ENCODE data around the gene PLK4.
"Not testable (repeated sequence)": the region's sequence is repeated elsewhere in the genome, so short reads cannot be mapped to it uniquely, and the experiment has no call there.

The PLK4 gene

DNA sequence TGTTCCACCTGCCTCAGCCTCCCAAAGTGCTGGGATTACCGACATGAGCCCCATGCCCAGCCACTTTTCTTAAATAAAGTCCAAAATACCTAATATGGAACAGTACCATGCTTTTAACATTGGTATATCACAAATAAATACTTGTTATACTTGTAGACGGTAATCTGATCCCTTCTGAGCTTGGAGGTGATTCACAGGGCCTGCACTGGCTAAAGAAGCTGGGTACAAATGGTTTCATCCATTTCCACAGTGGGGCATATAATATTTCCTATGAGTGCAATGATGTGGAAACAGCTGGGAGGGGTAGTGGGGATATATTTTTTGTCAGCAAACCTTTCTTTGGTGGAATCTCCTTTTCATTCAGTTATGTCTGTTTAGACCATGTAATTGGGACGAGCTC, 35.8 kb downstream of the PLK4 start:
- no peak for DNase-seq

DNA sequence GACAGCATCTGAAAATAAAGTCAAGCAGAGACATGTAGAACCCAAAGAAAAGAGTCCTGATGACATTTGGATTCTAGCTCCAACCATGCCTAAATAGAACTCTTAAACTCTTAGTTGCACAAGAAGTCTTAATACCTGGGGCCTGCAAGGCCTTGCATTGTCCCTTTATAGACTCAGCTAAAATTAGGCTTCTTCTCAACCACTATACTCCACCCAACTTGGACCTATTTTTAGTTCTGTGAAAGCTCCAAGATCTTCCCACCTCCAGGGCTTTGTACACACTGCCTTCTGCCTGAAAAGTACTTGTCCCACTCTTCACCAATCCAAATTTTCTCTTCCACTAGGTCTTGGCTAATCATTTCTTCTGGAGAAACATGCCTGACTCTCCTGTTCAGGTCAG, 36.5 kb downstream of the PLK4 start:
- no peak for DNase-seq

DNA sequence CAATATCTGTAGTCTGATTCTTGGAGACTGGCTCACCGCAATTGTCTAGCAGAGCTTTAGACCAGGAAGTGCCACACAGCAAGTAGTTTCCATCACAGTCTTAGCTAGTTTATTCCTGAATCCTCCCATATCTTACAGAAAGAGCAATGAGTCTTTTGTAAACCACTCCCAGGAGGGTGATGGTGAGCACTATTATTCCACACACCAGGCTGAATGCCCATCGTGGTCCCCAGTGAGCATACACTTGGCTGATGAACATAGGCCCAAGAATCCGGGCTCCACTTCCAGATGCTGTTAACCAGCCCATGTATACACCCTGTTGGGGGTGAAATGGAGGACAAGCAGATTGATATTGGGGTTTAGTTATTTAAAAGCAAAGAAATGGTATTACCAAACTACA, 39.8 kb downstream of the PLK4 start:
- DNase-seq, result no peak

DNA sequence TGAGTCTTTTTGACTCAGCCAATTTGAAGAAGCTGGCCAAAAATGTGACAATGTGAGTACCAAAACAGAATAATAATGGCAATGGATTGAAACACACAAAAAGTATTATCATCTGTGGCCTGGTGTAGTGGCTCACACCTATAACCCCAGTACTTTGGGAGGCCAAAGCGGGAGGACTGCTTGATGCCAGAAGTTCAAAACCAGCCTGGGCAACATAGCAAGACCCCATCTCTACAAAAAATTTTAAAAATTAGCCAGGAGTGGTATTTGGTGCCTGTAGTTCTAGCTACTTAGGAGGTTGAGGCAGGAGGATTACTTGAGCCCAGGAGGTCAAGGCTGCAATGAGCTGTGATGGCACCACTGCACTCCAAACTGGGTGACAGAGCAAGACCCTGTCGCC, 41.5 kb downstream of the PLK4 start:
- no peak for DNase-seq

DNA sequence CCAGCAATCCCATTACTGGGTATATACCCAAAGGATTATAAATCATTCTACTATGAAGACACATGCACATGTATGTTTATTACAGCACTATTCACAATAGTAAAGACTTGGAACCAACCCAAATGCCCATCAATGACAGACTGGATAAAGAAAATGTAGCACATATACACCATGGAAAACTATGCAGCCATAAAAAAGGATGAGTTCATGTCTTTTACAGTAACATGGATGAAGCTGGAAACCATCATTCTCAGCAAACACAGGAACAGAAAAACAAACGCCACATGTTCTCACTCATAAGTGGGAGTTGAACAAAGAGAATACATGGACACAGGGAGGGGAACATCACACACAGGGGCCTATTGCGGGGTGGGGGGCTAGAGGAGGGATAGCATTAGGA, 45.0 kb downstream of the PLK4 start:
- DNase-seq, result not testable (repeated sequence)

DNA sequence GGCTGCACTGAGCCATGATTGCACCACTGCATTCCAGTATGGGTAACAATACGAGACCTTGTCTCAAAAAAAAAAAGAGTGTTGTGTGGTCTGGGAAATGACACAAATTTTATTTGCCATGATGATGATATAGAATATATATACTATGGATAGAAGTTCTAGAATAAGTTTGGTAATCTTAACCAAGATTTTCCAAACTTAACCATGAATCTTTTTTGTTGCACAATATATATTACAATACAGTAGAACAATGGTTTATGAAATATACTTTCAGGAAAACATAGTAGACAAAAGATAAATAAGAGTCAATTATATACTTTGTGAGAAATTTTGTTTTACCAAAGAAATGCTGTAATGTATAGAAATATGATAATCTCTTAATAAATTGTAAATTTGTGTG, 49.5 kb downstream of the PLK4 start:
- no peak for DNase-seq

DNA sequence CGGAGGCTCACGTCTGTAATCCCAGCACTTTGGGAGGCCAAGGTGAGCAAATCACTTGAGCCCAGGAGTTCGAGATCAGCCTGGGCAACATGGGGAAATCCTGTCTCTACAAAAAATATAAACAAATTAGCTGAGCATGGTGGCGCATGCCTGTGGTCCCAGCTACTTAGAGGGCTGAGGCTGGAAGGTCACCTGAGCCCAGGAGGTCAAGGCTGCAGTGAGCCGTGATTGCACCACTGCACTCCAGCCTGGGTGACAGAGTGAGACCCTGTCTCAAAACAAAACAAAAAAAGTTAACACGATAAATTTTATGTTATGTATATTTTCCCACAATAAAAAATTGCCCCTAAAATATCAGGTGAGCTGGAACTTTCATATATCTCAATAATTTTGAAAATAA, 51.1 kb downstream of the PLK4 start:
- DNase-seq, result not testable (repeated sequence)

DNA sequence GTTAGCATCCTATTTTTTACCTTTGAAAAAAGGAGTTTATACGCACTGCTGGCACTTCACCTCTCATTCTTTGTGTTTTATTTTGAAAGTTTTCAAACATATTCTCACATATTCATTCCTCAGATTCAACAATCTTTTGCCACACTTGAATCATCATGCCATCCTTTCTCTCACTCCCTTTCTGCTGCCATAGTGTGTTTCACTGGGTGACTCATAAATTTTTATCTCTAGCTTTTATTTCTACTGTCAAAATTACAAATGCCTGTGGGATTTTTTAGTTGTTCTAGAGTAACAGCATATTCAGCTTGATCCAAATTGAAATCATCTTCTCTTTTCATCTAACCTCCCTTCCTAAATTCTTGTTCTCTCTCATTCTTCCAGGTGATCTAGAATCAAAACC, 56.3 kb downstream of the PLK4 start:
- no peak for DNase-seq

Measured in activated effector memory CD4-positive, alpha-beta T cell treated with anti-CD3 and anti-CD28 coated beads, Interleukin-2, amount 50 U/mL, for 16 hours (primary cell).